Colonic mucosa (tissue), 4 donors: Measurements from ENCODE around the gene GATA5. TPM values are rescaled to one million over a fixed set of nuclear protein-coding genes. Genes with fewer than 3 reads are reported as not detected.

Experiments used
- DNase-seq: peaks from one replicate; pipeline ENCODE4 v3.0.0-alpha.2; 2020
- H3K27ac ChIP-seq: fragments of 200-600 bp; one replicate; pipeline ENCODE4 v1.8.0; 2021
- H3K27me3 ChIP-seq: fragments of 200-600 bp; one replicate; pipeline ENCODE4 v1.8.0; 2021
- H3K36me3 ChIP-seq: fragments of 200-600 bp; one replicate; pipeline ENCODE4 v1.8.0; 2021
- H3K4me1 ChIP-seq: fragments of 200-600 bp; one replicate; pipeline ENCODE4 v1.8.0; 2021; ENCODE audit warnings: mild to moderate bottlenecking
- H3K4me3 ChIP-seq: fragments of 200-600 bp; one replicate; pipeline ENCODE4 v1.8.0; 2021
- H3K9ac ChIP-seq, 2 donors: one replicate each; pipeline ENCODE4 v1.7.0; 2013; ENCODE audit warnings: control low read depth in 2 of 2, low read depth in 2 of 2, low read length in 2 of 2
- H3K9me3 ChIP-seq: fragments of 200-600 bp; one replicate; pipeline ENCODE4 v1.8.0; 2021
- CTCF ChIP-seq: fragments of 200-600 bp; IDR thresholded peaks from one replicate; pipeline ENCODE4 v1.8.0; 2022; ENCODE audit warnings: antibody characterized with exemption, mild to moderate bottlenecking
- intact Hi-C: fragments of 100-400 bp; cut with DNase I; formaldehyde crosslinking; loops from one replicate; pipeline ENCODE4 v1.14.1; 2022
- total RNA-seq, 2 donors: library from RNA; stranded (reverse); fragmentation: NEBNext Ultra II Directional in 1 of 2; extraction: Animal tissue kit (Norgen Biotek cat#: 25700) in 1 of 2; gene quantifications; one replicate each; pipeline ENCODE4 v1.2.1, GENCODE V29; 2021
- donor health status: healthy.
- donor health status: DM: no; HTN: no; CAD: no.
- donor health status: DM: no; HTN: no; CAD: no.

Gene GATA5
- total RNA-seq, 2 donors from 2014 or later: 0.10 TPM; not detected in 1

- no peak overlapping the region for H3K4me3 ChIP-seq
- no peak for TF ChIP-seq CTCF
- no peaks in the 10 kb centered on the region for H3K36me3 ChIP-seq
- H3K9ac ChIP-seq: no peak overlapping the region
- H3K9me3 ChIP-seq: no peaks in the 10 kb centered on the region
- DNase-seq: no peak
- no peak overlapping the region for H3K27ac ChIP-seq
- no peaks in the 10 kb centered on the region for H3K4me1 ChIP-seq
- intact Hi-C loops: no loop called here
- peaks cover 57% of the 10 kb centered on the region for H3K27me3 ChIP-seq
These were observed 1.2 kb downstream of the GATA5 start for GRCh38 chr20:62474604-62475026.

- Histone ChIP-seq H3K36me3 (no peaks in the 10 kb centered on the region), H3K9me3 (no peaks in the 10 kb centered on the region), H3K4me1 (no peaks in the 10 kb centered on the region), H3K27me3 (peaks cover 50% of the 10 kb centered on the region), H3K4me3 (no peak overlapping the region), H3K9ac (no peak overlapping the region), H3K27ac (no peak overlapping the region)
- no peak for DNase-seq
- intact Hi-C loops: no loop called here
- TF ChIP-seq CTCF: no peak
These were observed 1.8 kb downstream of the GATA5 start for GRCh38 chr20:62473717-62474603.

- Histone ChIP-seq H3K9ac (no peak overlapping the region), H3K27ac (no peak overlapping the region), H3K9me3 (no peaks in the 10 kb centered on the region), H3K4me1 (no peaks in the 10 kb centered on the region), H3K4me3 (no peak overlapping the region), H3K36me3 (no peaks in the 10 kb centered on the region), H3K27me3 (peaks cover 41% of the 10 kb centered on the region)
- intact Hi-C loops: no loop called here
- no peak for TF ChIP-seq CTCF
- DNase-seq: no peak
These were observed 2.7 kb downstream of the GATA5 start for GRCh38 chr20:62472941-62473585.

- intact Hi-C loops: no loop called here
- Histone ChIP-seq H3K9me3 (no peaks in the 10 kb centered on the region), H3K9ac (no peak overlapping the region), H3K27me3 (peaks cover 34% of the 10 kb centered on the region), H3K4me1 (no peaks in the 10 kb centered on the region), H3K27ac (no peak overlapping the region), H3K36me3 (no peaks in the 10 kb centered on the region), H3K4me3 (no peak overlapping the region)
- no peak for DNase-seq
- TF ChIP-seq CTCF: no peak
These were observed 3.5 kb downstream of the GATA5 start for GRCh38 chr20:62472138-62472940.

GRCh38 chr20:62470459-62470858 is 5.3 kb downstream of the GATA5 start:
- Histone ChIP-seq H3K27ac (no peak overlapping the region), H3K9me3 (no peaks in the 10 kb centered on the region), H3K4me1 (no peaks in the 10 kb centered on the region), H3K27me3 (peaks cover 22% of the 10 kb centered on the region), H3K36me3 (no peaks in the 10 kb centered on the region), H3K9ac (no peak overlapping the region), H3K4me3 (no peak overlapping the region)
- TF ChIP-seq CTCF: no peak
- DNase-seq: no peak
- intact Hi-C loops: no loop called here
